GM18499 (cell line): ENCODE results near the gene ARID3A.

Source experiments
- ATAC-seq: cut with Tn5 transposase; IDR thresholded peaks from one replicate; pipeline ENCODE4 v1.9.1; 2021; ENCODE audit warnings: moderate number of reproducible peaks; ENCODE audit not compliant: insufficient read depth, unreplicated experiment

The ARID3A gene

DNA sequence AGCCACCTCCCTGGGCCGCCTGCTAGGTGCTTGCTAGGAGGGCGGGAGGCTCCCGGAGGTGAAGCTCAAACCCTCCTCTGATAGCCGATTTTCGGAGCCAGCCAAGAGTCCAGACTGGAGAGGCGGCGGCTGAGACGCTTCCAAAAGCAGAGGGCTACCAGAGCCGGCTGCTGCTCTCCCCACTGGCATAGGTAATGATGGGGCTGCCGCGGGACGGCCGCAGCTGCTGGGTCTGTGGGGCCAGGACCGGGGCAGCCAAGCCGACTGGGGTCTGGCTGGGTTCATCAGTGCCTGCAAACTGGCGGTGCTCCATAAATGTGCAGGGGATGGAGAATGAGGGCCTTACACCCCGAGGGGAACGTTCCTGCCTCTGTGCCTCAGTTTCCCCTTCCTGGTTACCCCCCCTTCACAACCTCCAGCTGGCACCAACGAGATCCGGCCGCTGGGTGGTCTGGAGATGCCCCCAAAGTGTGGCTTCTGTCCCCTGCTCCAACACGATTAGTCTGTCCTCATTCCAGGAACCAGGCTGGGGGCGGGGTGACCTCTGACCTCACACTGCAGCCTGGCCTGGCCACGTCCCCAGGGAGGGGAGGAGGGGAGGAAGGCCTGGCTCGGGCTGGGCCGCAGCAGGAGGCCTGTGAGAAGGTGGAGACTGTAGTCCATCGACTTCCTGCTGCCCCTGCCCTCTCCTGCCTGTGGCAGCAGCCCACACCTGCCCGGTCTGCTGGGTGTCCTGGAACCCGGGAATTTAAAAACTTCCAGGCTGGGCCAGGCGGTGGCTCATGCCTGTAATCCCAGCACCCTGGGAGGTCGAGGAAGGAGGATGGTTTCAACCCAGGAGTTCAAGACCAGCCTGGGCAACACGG, 54.5 kb downstream of the ARID3A start:
- no peak for ATAC-seq

DNA sequence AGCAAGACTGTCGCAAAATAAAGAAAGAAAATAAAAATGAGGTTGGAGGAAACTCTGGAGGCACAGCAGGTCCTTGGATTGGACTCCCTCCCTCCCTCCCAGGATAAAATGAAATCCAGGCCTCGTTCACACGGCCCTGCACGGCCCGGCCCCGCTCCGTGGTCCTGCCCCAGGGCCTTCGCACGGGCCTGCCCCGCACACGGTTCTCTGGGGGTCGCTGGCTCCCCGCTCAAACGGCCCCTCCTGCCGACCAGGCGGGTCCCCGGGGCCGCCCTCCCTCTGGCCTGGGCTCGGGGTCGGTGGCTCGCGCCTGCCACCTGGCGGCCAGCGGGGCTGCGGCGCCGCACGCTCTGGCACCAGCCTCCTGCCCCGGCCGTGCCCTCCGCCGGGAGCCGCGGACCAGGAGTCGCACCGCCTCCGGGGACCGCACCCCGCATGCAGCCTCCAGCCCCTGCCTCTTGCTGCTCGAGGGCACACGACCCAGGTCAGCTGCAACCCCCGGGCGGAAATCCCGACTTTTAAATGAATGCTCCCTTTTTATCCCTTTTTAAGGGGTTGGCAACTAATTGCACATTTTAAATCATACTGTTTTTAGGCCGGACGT, 56.8 kb downstream of the ARID3A start:
- no peak for ATAC-seq

DNA sequence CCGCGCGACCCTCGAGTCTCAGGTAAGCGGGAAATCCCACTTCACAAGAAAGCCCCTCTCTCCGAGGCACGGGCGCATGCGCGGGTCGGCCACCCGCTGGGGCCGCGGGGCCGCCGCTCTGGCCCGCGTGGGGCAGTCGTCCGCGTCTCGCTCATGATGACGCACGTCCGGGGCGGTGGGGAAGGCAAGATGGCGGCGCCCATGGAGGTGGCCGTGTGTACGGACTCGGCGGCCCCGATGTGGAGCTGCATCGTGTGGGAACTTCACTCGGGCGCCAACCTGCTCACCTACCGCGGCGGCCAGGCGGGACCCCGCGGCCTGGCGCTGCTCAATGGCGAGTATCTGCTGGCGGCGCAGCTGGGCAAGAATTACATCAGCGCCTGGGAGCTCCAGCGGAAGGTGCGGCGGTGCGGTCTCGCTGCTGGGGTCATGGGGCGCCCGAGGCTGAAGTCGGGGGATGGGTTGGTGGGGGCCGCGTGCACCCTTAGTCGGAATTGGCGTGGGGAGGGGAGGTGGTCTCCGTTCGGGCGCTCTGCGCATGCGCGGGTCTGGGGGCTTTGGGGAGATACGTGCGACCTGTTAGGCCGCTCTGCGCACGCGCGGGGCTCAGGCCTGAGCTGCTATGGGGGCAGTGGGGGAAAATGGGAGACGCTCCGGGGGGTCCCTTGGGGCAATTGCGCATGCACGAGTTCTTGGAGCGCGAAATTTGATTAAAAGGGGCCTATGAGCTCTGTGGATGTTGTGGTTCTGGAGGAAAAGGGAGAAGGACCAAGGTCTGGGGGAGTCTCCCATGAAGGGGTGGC, 58.5 kb downstream of the ARID3A start, which contains the start of gene WDR18:
TSS of gene WDR18 (plus strand) at position 181 of the 803 bp plus-strand sequence. CDS start at position 190, 9 bp downstream.
- ATAC-seq: no peak

DNA sequence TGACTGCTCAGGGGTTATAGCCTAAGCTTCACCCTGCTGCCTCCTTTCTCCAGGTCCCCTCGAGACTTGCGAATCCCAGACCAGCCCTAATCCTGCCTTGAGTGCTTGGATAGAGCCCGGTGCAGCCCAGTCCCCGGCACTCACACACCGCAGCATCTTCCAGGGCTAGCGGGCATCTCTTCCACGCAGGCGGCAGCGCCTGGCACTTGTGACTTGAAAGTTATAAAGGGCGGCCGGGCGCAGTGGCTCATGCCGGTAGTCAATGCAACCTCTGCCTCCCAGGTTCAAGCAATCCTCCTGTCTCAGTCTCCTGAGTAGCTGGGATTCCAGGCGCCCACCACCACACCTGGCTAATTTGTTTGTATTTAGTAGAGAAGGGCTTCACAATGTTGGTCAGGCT, 60.2 kb downstream of the ARID3A start:
- no peak for ATAC-seq

DNA sequence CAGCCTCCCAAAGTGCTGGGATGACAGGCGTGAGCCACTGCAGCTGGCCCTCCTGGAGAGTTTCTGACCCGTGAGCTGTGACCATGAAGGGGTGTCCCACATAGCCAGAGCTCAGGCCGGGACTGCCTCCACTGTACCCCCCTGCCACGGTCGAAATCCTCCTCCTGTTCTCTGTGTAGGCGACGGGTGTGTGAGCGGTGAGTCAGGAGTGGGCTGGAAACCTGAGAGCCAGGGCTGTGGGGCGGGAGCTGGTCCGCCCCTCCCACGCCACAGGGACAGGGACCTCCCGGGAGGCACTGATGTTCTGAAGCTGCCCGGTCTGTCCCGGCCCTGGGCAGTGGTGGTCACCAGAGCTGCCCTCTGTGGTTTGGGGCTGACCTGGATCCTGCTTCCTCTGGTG, 62.2 kb downstream of the ARID3A start:
- no peak for ATAC-seq

DNA sequence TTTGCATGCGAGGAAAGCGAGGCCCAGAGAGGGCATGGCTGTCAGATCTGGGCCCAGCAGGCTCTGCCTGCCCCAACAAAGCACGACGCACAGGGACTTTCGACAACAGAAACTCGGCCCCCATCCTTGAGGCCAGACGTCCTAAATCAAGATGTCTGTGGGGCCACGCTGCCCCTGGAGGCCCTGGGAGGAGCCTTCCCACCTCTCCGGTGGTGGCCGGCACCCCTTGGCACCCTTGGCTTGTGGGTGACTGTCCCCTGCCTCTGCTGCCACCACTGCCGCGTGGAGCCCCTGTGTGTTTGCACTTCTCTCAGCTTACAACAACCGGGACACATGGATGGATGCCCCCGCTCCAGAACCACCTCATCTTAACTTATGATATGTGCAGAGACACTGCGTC, 62.7 kb downstream of the ARID3A start:
- no peak for ATAC-seq

DNA sequence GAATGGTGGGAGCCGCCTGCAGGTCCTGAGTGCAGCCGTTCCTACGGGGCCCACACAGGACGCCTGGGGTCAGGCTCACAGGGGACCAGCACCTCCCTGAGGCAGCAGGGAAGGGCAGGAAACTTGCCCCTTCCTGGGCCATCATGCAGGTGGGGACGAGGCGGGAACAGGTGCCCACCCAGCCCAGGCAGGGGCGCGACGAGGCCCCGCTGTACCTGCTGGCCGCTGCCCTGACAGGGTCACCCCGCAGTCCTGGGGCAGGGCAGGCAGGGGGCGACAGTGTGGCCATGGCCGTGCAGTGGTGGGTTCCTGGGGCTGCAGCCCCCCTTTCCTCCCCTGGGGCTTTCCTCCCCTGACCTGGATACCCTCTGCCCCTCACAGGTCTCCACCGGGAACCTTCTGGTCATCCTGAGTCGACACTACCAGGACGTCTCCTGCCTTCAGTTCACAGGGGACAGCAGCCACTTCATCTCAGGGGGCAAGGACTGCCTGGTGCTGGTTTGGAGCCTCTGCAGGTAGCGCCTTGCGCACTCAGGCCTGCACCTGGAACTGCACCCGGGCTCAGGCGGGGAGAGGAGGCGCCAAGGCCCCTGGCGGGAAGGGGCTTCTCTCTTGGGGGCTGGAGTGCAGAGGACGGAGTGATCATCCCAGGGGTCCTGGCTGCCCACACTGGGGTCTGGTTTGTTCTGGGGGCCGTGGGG, 63.7 kb downstream of the ARID3A start:
- no peak for ATAC-seq

DNA sequence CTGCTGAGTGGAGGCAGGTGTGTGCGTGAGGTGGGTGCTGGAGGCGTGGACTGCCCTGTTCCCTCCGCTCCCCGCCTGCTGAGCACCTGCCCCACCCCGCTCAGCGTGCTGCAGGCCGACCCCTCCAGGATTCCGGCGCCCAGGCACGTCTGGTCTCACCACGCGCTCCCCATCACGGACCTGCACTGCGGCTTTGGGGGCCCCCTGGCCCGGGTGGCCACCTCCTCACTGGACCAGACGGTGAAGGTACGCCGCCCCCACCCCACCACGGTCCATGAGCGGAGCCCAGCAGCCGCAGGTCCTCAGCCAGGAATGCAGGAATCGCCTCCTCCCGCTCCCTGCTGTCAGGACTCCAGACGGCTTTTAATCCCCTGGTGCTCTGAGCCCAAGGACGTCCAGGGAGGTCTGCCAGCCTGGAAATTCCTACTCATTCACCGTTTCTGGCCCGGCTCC, 64.3 kb downstream of the ARID3A start:
- ATAC-seq: no peak

DNA sequence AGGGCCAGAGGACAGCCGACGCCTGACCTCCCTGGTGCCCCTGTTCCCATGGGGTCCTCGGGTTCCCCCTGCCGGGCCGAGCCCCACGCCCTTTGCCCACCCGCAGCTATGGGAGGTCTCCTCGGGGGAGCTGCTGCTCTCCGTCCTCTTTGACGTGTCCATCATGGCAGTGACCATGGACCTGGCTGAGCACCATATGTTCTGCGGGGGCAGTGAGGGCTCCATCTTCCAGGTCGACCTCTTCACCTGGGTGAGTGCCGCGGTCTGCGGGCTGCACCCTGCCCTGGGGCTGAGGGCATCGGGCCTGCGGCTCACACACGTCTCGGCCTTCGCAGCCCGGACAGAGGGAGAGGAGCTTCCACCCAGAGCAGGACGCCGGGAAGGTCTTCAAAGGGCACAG, 64.9 kb downstream of the ARID3A start:
- no peak for ATAC-seq

DNA sequence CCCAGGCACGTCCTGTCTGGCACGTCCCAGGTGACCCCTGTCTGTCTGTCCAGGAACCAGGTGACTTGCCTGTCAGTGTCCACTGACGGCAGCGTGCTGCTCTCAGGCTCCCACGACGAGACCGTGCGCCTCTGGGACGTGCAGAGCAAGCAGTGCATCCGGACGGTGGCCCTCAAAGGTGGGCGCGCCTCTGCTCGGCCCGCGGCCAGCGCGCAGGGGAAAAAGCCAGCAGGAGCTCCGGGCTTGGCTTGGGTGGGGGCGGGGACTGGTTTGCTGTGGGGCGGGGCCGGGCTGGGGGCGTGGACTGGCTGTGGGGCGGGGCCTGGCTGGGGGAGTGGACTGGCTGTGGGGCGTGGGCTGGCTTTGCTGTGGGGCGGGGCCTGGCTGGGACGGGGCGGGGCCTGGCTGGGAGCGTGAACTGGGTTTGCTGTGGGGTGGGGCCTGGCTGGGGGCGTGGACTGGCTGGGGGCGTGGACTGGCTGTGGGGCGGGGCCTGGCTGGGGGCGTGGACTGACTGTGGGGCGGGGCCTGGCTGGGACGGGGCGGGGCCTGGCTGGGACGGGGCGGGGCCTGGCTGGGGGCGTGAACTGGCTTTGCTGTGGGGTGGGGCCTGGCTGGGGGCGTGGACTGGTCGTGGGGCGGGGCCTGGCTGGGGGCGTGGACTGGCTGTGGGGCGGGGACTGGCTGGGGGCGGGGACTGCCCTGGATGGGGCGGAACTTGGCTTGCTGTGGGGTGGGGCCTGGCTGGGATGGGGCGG, 65.5 kb downstream of the ARID3A start:
- ATAC-seq: no peak

DNA sequence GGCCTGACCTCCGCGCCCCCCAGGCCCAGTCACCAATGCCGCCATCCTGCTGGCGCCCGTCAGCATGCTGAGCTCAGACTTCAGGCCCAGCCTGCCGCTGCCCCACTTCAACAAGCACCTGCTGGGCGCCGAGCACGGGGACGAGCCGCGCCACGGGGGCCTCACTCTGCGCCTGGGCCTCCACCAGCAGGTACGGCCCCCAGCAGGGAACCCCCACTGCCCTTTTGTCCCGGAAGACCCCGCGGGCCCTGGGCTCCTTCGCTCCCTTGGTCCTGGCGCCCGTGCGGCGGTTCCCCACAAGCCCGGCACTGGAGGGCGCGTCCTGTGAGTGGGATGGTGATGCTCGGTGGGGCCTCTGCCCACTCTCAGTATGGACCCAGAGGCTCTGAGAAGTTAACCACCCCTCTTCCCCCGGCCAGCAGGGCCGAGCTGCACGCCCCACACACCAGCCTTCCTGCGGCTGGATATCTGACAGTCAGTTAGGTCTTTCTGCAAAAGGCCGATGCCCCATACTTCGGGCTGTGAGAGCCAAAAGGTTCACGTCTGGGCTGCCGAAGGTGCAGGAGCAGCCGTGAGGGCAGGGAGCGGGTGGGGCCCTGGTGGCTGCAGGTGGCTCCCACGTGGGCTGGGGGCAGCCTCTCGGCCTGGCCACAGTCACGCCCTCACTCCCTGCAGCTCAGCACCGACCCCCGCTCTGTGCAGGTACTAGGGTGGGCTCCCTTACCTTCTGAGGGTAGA, 66.3 kb downstream of the ARID3A start:
- no peak for ATAC-seq

DNA sequence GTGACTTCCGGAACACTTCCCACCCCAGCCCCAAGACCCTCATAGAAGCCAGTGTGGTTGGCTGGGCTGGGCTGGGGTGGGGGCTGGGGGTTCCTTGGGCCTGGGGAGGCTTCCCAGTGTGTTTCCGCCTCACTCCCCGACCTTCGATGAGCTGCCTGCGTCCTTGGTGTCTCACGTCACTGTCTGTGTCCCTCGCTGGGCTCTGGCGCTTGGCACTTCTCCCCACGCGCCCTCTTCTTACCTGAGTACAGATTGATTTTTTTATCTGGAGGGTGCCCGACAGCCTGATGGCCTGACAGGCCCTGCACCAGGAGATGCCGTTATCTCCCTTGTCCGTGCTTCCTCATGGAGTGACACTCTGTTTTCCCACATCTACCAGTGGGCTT, 66.8 kb downstream of the ARID3A start:
- ATAC-seq: no peak

DNA sequence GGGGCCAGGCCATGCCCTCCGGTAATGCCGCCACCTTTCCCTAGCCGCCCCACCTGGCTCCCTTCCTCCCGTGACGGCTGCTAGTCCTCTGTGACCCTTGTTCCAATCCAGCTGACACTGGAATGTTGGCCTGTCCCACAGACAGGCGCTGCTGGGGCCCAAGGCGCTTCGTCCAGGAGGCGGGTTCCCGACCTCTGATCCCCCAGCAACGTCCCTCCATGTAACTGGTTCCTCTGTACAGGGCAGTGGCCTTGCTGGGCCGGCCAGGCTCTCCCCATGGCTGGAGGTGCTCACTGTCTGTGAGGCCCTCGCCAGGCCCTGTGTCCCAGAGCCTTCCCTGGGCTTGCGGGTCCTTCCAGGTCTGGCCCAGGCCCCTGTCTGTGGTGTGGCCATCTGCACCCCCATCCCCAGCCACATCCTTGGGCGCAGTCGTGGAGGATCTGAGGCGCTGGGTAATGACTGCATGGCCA, 67.6 kb downstream of the ARID3A start:
- ATAC-seq: no peak

DNA sequence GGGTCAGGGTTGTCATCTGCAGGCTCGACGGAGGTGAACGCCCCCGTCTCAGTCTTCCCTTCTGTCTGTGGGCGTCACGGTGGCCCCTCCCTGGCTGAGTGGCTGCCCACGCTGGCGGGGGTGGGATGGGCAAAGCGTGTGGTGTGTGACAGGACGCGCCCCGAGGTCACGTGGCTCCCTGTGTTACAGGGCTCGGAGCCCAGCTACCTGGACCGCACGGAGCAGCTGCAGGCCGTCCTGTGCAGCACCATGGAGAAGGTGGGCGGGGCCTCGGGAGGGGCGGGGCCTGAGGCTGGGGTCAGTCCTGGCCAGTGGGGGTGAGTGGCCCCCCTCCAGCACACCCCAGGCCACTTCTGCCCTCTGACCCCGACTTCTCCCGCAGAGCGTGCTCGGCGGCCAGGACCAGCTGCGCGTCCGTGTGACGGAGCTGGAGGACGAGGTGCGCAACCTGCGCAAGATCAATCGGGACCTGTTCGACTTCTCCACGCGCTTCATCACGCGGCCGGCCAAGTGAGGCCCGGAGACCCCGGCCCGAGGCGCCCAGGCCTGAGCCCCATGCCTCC, 68.1 kb downstream of the ARID3A start:
- ATAC-seq: no peak

DNA sequence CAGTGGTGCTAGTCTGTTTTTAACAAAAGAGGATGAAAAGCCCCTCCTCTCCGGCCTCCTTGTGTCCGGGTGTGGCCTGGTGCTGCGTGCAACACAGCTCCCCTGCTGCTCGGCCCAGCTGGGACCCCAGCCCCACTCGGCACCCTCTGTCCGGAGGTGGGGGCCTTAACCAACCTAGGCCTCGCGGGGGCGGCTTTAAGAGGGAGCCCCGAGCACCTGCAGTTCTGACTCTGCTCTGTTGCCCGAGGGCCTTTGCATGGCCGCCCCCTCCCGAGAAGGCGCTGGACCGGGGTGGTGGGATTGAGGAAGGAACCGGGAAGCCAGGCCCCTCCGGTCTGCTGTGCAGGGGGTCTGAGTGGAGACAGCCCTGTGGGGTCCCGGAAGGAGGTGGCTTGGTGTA, 68.7 kb downstream of the ARID3A start:
- no peak for ATAC-seq

DNA sequence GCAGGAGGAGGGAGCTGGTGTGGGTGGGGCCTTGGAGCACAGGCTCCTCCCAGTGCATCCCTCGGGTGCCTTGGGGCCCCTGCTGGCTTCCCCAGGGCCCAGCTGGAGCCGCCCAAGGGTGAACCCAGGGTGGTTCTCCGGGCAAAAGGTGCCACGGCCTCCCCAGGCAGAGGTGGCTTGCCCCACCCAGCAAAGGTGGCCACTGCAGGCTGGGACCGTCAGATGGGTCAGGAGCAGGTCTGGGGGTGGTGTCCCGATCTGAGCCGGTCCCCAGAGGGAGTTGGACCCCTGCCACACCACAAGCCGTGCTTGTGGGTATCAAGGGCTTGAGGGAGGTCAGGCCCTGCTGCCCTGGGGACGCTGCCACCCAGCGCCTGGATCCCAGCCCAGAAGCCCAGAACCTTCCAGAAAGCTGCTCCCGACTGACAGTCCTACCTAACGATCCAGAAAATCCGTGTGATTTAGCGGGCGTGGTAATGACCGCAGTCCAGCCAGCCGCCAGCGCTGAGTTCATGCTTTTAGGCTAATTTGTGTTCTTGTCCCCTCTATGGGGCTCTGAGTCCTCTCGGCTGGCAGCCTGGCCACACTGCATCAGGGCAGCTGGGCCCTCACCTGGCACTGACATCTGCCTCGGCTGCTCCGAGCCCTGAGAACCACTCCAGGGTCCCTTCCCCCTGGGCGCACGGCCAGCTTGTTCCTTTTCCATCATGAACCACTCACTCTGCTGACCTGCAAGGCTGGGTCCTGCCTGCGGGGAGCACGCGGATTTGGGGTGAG, 69.4 kb downstream of the ARID3A start:
- ATAC-seq: no peak

DNA sequence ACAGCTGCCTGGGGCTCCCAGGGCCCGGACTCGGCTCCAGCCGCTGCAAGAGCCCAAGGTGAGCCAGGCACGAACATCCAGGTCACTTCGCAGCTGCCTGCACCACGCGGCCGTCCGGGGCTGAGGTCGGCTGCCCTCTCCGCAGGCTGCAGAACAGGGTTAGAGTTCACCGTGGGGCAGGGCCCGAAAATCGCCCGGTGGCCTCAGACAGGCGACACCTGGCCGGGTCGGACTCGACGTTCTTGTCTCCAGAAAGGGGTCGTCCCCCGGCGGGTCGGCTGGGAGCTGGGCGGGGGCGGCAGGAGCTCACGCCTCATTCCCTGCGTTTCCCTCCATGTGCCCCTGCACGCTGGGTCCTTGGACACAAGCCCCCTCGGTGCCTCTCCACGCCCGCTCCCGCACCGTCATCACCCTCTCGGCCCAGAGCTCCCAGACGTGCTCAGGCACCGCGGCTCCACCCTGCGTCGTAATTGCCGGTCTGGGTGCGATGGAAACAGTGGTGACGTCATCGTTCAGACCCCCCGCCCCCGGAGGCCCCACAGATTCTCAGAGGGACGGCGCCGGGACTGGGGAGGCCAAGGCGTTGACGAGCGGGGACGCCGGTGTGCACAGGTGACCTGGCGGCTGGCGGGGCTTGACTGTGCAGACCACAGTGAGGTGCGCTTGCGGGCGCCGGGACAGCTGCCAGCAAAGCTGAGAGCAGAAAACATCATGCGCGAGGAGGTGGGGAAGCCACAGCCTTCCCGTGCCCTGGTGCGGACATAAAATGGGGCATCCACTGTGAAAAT, 70.4 kb downstream of the ARID3A start:
- no peak for ATAC-seq
